Neural progenitor cell (in vitro differentiated cells): Measurements from ENCODE around the gene TOB1.

ENCODE experiments used
- EZH2 ChIP-seq: fragments of 200-600 bp; sonication (generic); IDR thresholded peaks from 2 replicates; pipeline ENCODE4 v1.6.1; 2017; ENCODE audit warnings: antibody characterized with exemption, mild to moderate bottlenecking, moderate library complexity
- TF ChIP-seq, protein P1 (sequence below): fragments of 200-600 bp; sonication (generic); IDR thresholded peaks from 2 replicates; pipeline ENCODE4 v1.5.1; 2017; ENCODE audit warnings: antibody characterized with exemption, mild to moderate bottlenecking

DNA sequence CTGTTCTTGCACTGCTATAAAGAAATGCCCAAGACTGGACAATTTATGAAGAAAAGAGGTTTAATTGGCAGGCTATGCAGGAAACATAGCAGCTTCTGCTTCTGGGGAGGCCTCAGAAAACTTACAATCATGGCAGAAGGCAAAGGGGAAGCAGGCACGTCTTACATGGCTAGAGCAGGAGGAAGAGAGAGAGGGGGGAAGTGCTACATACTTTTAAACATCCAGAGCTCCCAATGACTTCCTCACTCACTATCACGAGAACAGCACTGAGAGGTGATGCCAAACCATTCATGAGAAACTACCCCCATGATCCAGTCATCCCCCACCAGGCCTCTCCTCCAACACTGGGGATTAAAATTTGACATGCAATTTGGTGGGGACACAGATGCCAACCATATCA lies 17.4 kb downstream of the TOB1 start:
- TF ChIP-seq, protein P1, sequence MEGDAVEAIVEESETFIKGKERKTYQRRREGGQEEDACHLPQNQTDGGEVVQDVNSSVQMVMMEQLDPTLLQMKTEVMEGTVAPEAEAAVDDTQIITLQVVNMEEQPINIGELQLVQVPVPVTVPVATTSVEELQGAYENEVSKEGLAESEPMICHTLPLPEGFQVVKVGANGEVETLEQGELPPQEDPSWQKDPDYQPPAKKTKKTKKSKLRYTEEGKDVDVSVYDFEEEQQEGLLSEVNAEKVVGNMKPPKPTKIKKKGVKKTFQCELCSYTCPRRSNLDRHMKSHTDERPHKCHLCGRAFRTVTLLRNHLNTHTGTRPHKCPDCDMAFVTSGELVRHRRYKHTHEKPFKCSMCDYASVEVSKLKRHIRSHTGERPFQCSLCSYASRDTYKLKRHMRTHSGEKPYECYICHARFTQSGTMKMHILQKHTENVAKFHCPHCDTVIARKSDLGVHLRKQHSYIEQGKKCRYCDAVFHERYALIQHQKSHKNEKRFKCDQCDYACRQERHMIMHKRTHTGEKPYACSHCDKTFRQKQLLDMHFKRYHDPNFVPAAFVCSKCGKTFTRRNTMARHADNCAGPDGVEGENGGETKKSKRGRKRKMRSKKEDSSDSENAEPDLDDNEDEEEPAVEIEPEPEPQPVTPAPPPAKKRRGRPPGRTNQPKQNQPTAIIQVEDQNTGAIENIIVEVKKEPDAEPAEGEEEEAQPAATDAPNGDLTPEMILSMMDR = no peak
- no peak for TF ChIP-seq EZH2
